IMR-90 (cell line): Measurements from ENCODE around the gene KIAA0232. TPM values are rescaled to one million over a fixed set of nuclear protein-coding genes. Genes with fewer than 3 reads are reported as not detected.

Experiments used
- ATAC-seq: fragments of 200-7000 bp; cut with Tn5 transposase; 2 replicates; pipeline ENCODE4 v1.9.1; 2020; ENCODE audit warnings: low read depth, mild to moderate bottlenecking, moderate library complexity
- BruUV-seq: library from RNA; stranded (reverse); fragments of 400-500 nt; replicated peaks from 2 replicates; lab custom pipeline; 2021; lab: Mats Ljungman, UMichigan
- CTCF ChIA-PET: fragments of 300-600 bp; formaldehyde crosslinking; extraction: SDS; loops from one replicate; lab custom pipeline; 2021; ENCODE audit warnings: antibody characterized with exemption; lab: Yijun Ruan, JAX
- POLR2A ChIA-PET: fragments of 300-600 bp; sonication (Branson Sonifier 250); formaldehyde crosslinking; loops from one replicate; lab custom pipeline; 2022; ENCODE audit warnings: antibody characterized with exemption; ENCODE audit not compliant: unreplicated experiment; lab: Charles Lee
- DNase-seq: peaks from one replicate; pipeline ENCODE4 v3.0.0; 2013
- H2AFZ ChIP-seq: replicated peaks from 2 replicates; pipeline ENCODE3; 2013; ENCODE audit warnings: low read length, mild to moderate bottlenecking; ENCODE audit not compliant: poor library complexity
- H2AK5ac ChIP-seq: 2 replicates; pipeline ENCODE4 v1.6.1; 2013; ENCODE audit warnings: low read depth, low read length, inconsistent platforms
- H2AK9ac ChIP-seq: replicated peaks from 2 replicates; pipeline ENCODE3; 2013; ENCODE audit warnings: mild to moderate bottlenecking, low read depth, low read length, moderate library complexity; ENCODE audit not compliant: poor library complexity
- H2BK120ac ChIP-seq: 2 replicates; pipeline ENCODE4 v1.6.1; 2013; ENCODE audit warnings: low read depth, low read length, inconsistent platforms
- H2BK15ac ChIP-seq: 3 replicates; pipeline ENCODE4 v1.6.1; 2013; ENCODE audit warnings: low read depth, low read length, inconsistent platforms
- H2BK20ac ChIP-seq: 2 replicates; pipeline ENCODE4 v1.6.1; 2013; ENCODE audit warnings: low read depth, mild to moderate bottlenecking, inconsistent platforms, low read length, moderate library complexity
- H2BK5ac ChIP-seq: 2 replicates; pipeline ENCODE4 v1.6.1; 2013; ENCODE audit warnings: mild to moderate bottlenecking, low read depth, low read length, inconsistent platforms; ENCODE audit not compliant: poor library complexity, severe bottlenecking
- H3K14ac ChIP-seq: replicated peaks from 2 replicates; pipeline ENCODE4 v1.6.1; 2013; ENCODE audit warnings: low read depth, low read length, inconsistent platforms
- H3K18ac ChIP-seq: 2 replicates; pipeline ENCODE4 v1.6.1; 2013; ENCODE audit warnings: low read depth, low read length, control low read depth
- H3K23ac ChIP-seq: 2 replicates; pipeline ENCODE4 v1.6.1; 2013; ENCODE audit warnings: low read depth, low read length, inconsistent platforms
- H3K27ac ChIP-seq: 2 replicates; pipeline ENCODE4 v1.5.1; 2013; ENCODE audit warnings: mild to moderate bottlenecking, control low read depth, low read length; ENCODE audit not compliant: insufficient read depth
- H3K27me3 ChIP-seq: 2 replicates; pipeline ENCODE4 v1.6.1; 2013; ENCODE audit warnings: low read length; ENCODE audit not compliant: control insufficient read depth, insufficient read depth
- H3K36me3 ChIP-seq: 2 replicates; pipeline ENCODE4 v1.6.1; 2013; ENCODE audit warnings: low read length, mixed read lengths; ENCODE audit not compliant: control insufficient read depth, insufficient read depth
- H3K4ac ChIP-seq: 2 replicates; pipeline ENCODE4 v1.6.1; 2013; ENCODE audit warnings: low read depth, low read length, inconsistent platforms
- H3K4me1 ChIP-seq: 2 replicates; pipeline ENCODE4 v1.6.1; 2013; ENCODE audit warnings: low read length, mixed read lengths; ENCODE audit not compliant: control insufficient read depth, insufficient read depth
- H3K4me2 ChIP-seq: 2 replicates; pipeline ENCODE4 v1.6.1; 2013; ENCODE audit warnings: low read depth, mild to moderate bottlenecking, control low read depth, low read length, moderate library complexity
- H3K4me3 ChIP-seq: 2 replicates; pipeline ENCODE4 v1.5.1; 2013; ENCODE audit warnings: low read depth, mild to moderate bottlenecking, control low read depth, low read length, moderate library complexity; ENCODE audit not compliant: insufficient read depth
- H3K56ac ChIP-seq: 2 replicates; pipeline ENCODE4 v1.6.1; 2013; ENCODE audit warnings: low read length, inconsistent platforms; ENCODE audit not compliant: insufficient read depth; ENCODE audit errors: extremely low read depth
- H3K79me1 ChIP-seq, 2 experiments: 2 replicates each; pipeline ENCODE4 v1.6.1; 2013; ENCODE audit warnings: low read length in 2 of 2, inconsistent platforms in 1 of 2, low read depth in 1 of 2
- H3K9ac ChIP-seq: 2 replicates; pipeline ENCODE4 v1.6.1; 2013; ENCODE audit warnings: low read depth, low read length, control low read depth
- H3K9me1 ChIP-seq: 2 replicates; pipeline ENCODE4 v1.6.1; 2013; ENCODE audit warnings: low read length, inconsistent platforms; ENCODE audit not compliant: insufficient read depth
- H3K9me3 ChIP-seq: 2 replicates; pipeline ENCODE4 v1.6.1; 2013; ENCODE audit warnings: low read length; ENCODE audit not compliant: control insufficient read depth, insufficient read depth
- H4K20me1 ChIP-seq: 2 replicates; pipeline ENCODE4 v1.6.1; 2013; ENCODE audit warnings: low read length, inconsistent platforms; ENCODE audit not compliant: insufficient read depth
- H4K5ac ChIP-seq: 2 replicates; pipeline ENCODE4 v1.6.1; 2013; ENCODE audit warnings: mild to moderate bottlenecking, low read depth, low read length, control low read depth
- H4K8ac ChIP-seq, 2 experiments: 2 replicates each; pipeline ENCODE4 v1.6.1; 2013; ENCODE audit warnings: low read depth in 2 of 2, low read length in 2 of 2, control low read depth in 1 of 2, inconsistent platforms in 1 of 2
- H4K91ac ChIP-seq: 2 replicates; pipeline ENCODE4 v1.6.1; 2013; ENCODE audit warnings: low read depth, low read length, inconsistent platforms; ENCODE audit not compliant: insufficient read depth
- CEBPB ChIP-seq: IDR thresholded peaks from 2 replicates; pipeline ENCODE4 v1.6.1; 2012; ENCODE audit warnings: low read depth, low read length, improper control_type of control experiment
- POLR2A ChIP-seq: IDR thresholded peaks from 2 replicates; pipeline ENCODE4 v1.6.1; 2012; ENCODE audit warnings: mild to moderate bottlenecking, low read depth, low read length
- WGBS, 2 experiments: methylation state at CpG; one replicate each; pipeline versions ENCODE4 v1.1.5 to v1.1.7; 2013; ENCODE audit warnings: missing lambda C conversion rate in 2 of 2; ENCODE audit not compliant: insufficient read length in 1 of 2; ENCODE audit errors: extremely low coverage in 2 of 2; 5-methylcytosine and 5-hydroxymethylcytosine counted together
- dilution Hi-C: fragments of 300-500 bp; cut with HindIII; formaldehyde crosslinking; loops from one replicate; pipeline ENCODE4 v1.14.3; 2018; ENCODE audit warnings: low sequenced_read_pairs; ENCODE audit not compliant: unreplicated experiment
- in situ Hi-C: fragments of 300-500 bp; cut with MboI; formaldehyde crosslinking; loops from 3 replicates; pipeline ENCODE4 v1.14.3; 2019; ENCODE audit warnings: low sequenced_read_pairs, inconsistent platforms, mixed read lengths
- intact Hi-C: fragments of 100-400 bp; cut with micrococcal nuclease; formaldehyde crosslinking; loops from 2 replicates; pipeline ENCODE4 v1.10.0; 2022
- polyA plus RNA-seq, 3 experiments: library from polyadenylated mRNA; depleted of rRNA; stranded (reverse); fragments of >200 nt; gene quantifications; 2 replicates each; pipeline ENCODE4 v1.2.3, GENCODE V29; 2012; ENCODE audit warnings: low replicate concordance in 1 of 3
- total RNA-seq: library from RNA; depleted of rRNA; stranded (reverse); fragments of >200 nt; gene quantifications from 2 replicates; pipeline ENCODE4 v1.2.3, GENCODE V29; 2012
- TF ChIP-seq, protein P1 (sequence below): fragments of 150-350 bp; IDR thresholded peaks from 2 replicates; pipeline ENCODE4 v1.6.1; 2016; ENCODE audit warnings: low read depth, mild to moderate bottlenecking, low read length, moderate library complexity, borderline replicate concordance

Gene KIAA0232
- total and polyA plus RNA-seq, 2 of the 4 experiments (the other 2 are of a cell fraction): 6.8 to 19.5 TPM

DNA sequence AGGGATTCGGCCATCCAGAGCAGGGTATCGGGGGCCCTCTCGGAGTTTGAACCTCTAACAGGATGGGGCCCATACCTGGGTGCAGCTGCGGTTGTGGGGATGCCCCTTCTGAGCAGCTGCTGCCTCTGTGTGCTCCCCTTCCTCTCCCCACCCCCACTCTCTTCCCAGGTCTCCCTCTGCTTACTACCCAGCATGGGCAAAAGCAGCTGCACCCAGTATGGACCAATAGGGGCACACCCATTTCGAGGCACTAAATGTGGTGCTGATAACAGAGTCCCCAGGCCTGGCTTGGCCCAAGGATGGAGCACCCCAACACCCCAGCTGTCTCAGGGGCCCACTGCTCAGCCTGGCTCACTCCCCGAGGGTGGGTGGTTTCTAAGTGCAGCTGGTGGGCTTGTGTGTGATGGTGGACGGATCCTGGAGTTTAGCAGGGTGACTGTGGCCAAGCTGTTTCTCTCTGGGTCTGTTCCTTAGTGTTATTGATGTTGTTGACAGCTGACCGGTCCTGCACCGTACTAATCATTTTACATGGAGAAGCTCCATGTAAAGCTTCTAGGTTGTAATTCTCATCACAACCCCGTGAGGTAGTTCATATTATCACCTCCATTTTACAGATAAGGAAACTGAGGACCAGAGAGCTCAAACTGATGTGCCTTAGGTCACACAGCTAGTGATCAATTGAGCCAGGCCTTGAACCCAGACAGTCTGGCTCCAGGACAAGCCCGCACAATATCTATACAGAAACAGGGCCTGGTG lies 13.1 kb upstream of the KIAA0232 start:
- 100% methylated on average over 3 of the region's 11 CpGs; no CpG with 5 or more reads in 1 of the 2 experiments for WGBS, 2 experiments
- dilution Hi-C loops: no loop called here
- POLR2A ChIA-PET: no interaction called here

More for the DNA sequence above, 13.1 kb upstream of the KIAA0232 start:
- DNase-seq (no peak), ATAC-seq (no peak)
- H3K27me3 ChIP-seq: peaks cover 26% of the 10 kb centered on the region
- H3K23ac ChIP-seq: no peak overlapping the region
- no peak overlapping the region; the same call in 2 of the 3 replicates for H2BK15ac ChIP-seq
- H3K56ac ChIP-seq: no peak overlapping the region
- TF ChIP-seq POLR2A (no peak), CEBPB (no peak)
- TF ChIP-seq, protein P1, sequence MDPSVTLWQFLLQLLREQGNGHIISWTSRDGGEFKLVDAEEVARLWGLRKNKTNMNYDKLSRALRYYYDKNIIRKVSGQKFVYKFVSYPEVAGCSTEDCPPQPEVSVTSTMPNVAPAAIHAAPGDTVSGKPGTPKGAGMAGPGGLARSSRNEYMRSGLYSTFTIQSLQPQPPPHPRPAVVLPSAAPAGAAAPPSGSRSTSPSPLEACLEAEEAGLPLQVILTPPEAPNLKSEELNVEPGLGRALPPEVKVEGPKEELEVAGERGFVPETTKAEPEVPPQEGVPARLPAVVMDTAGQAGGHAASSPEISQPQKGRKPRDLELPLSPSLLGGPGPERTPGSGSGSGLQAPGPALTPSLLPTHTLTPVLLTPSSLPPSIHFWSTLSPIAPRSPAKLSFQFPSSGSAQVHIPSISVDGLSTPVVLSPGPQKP: no peak
- H2BK120ac ChIP-seq: no peak overlapping the region
- H4K8ac ChIP-seq: no peak overlapping the region
- no peak overlapping the region for H3K14ac ChIP-seq
- in situ Hi-C loops: no loop called here
- no peak overlapping the region for H2AFZ ChIP-seq
- no peak overlapping the region for H2BK20ac ChIP-seq
- H3K9ac ChIP-seq: no peak overlapping the region
- no peak overlapping the region for H2AK9ac ChIP-seq
- no peak overlapping the region for H4K91ac ChIP-seq
- no peaks in the 10 kb centered on the region for H3K9me1 ChIP-seq
- H3K4me2 ChIP-seq: no peak overlapping the region
- no peak overlapping the region for H2AK5ac ChIP-seq
- H3K79me1 ChIP-seq: no peaks in the 10 kb centered on the region
- CTCF ChIA-PET: interaction anchor here (1.2 kb wide), 1 partner anchor 15 kb away, joined by 3 read pairs; no protein-coding TSS in a partner anchor
- no peak overlapping the region for H4K5ac ChIP-seq
- no peak overlapping the region for H3K18ac ChIP-seq
- H4K20me1 ChIP-seq: no peaks in the 10 kb centered on the region
- no peak overlapping the region for H3K27ac ChIP-seq
- peaks cover 3% of the 10 kb centered on the region for H3K4me1 ChIP-seq
- H3K36me3 ChIP-seq: no peaks in the 10 kb centered on the region
- H3K4me3 ChIP-seq: no peak overlapping the region
- intact Hi-C loops: no loop called here
- BruUV-seq: no TSS peak
- no peak overlapping the region for H2BK5ac ChIP-seq
- no peak overlapping the region for H3K4ac ChIP-seq
- H3K9me3 ChIP-seq: no peaks in the 10 kb centered on the region; the same call in 1 of the 2 replicates
